Right lung (tissue), 5 donors: ENCODE results near the gene NFKB2. TPM values are rescaled to one million over a fixed set of nuclear protein-coding genes. Genes with fewer than 3 reads are reported as not detected.

Experiments used
- DNase-seq, 2 donors: peaks; one replicate each; pipeline ENCODE4 v3.0.0-alpha.2; 2013
- polyA plus RNA-seq, 5 donors: library from polyadenylated mRNA; unstranded; fragments of 120-200 nt; gene quantifications; one replicate each; pipeline versions ENCODE4 v1.2.1 to v1.2.3, GENCODE V29; 2013; ENCODE audit warnings: inconsistent platforms in 1 of 5, low replicate concordance in 1 of 5; ENCODE audit not compliant: insufficient read length in 5 of 5, insufficient read depth in 1 of 5

NFKB2 gene
- polyA plus RNA-seq, 5 donors = 17.1 to 25.7 (median 24.6) TPM

DNA sequence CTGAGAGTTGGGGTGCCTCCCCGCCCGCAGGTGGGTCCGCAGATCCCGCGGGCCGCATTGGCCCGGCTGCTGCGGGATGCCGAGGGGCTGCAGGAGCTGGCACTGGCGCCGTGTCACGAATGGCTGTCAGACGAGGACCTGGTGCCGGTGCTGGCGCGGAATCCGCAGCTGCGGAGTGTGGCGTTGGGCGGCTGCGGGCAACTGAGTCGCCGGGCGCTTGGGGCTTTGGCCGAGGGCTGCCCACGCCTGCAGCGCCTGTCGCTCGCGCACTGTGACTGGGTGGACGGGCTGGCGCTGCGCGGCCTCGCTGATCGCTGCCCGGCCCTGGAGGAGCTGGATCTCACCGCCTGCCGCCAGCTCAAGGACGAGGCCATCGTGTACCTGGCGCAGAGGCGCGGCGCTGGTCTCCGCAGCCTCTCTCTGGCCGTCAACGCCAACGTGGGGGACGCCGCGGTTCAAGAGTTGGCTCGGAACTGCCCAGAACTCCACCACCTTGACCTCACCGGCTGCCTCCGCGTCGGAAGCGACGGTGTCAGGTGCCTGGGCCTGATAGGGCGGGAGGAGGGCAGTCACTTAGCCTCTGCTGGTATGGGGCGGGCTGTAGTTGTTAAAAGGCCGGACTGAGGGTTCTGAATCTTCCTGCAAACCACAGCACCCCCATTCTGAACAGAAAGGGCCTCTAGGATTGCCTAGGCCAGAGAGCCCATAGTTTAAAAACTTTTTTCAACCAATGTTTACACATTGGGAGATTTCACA lies 26.4 kb downstream of the NFKB2 start:
- no peak for DNase-seq

DNA sequence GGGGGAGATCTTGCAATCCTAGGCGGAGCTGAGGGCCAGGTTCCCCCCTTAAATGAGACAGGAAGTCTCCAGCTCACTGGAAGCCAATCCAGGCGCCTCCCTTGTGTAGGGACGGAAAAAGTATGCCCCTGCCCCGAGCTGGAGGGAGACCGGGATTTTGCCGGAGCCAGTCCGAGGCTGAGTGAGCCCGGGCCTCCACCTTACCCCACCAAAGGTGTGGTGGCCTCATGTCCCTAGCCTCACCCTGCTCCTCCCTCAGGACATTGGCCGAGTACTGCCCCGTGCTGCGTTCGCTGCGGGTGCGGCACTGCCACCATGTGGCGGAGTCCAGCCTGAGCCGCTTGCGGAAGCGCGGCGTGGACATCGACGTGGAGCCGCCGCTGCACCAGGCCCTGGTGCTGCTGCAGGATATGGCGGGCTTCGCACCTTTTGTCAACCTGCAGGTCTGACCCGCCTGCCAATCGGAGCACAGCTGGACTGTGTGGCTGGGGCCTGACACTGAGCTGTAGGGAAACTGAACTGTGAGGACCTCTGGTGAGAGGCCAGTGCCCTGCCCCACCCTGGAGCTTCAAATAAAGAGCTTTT lies 27.1 kb downstream of the NFKB2 start:
- no peak for DNase-seq

DNA sequence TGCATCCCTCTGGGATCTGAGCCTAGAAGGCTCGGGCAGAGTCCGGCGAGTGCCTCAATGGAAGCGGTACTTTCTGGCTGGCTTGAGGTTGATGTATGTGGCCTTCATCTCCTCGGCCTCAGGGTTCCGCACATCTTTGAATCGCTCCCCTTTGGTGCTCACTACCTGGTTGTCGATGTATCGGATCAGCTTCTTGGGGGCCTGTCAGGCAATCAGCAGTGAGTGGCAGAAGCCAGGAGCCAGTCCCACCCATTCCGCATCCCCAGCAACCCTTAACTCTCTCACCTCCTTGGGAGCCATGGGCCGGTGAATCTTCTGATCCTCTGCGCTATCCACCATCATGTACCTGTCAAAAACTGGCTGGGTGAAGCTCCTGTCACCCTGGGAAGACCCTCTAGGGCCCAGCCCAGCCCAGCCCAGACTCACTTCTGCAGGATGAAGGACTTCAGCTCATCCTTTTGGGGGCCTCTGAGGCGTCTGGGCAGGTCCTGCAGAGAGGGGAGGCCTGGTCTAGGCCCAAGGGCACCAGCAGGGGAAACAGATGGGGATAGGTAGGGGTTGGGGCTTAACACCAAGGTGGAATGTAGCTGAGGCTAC lies 28.0 kb downstream of the NFKB2 start:
- DNase-seq = no peak

DNA sequence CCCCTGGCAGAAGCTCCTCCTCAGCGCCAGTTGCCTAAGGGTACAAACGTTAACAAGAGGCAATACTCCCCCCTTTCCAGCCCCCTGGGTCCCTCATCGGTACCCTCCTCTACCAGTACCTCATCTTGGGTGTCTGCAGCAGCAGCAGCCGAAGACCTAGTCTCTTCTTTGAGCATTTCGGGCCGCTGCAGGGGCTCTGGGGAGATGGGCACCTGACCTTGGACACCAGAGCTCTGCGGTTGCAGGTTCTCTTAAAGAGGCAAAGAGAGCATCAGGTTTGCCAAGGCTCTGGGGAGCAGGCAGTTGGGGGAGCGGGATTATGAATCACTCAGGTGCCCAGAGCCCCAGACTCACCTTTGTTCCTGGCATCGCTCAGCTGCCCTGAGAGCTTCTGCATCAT lies 28.6 kb downstream of the NFKB2 start:
- no peak for DNase-seq

DNA sequence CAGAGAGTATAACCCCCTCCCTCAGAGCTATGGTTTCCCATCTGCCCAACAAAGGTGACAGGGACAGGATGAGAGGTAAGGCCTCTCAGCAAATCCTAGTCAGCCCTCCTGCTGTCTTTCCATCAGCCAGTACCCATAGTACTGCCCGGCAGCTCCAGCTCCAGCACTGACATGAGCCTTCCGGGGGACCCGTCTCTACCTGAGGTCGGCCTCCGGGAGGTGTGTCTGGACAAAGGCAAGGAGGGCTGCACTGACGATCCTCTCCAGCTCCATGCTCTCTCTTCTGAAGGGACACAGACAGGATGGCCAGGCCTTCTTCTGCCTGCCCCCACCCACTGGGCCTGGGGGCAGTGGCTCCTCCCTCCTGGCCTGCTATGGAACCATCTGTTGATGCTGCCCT lies 29.4 kb downstream of the NFKB2 start:
- no peak for DNase-seq

DNA sequence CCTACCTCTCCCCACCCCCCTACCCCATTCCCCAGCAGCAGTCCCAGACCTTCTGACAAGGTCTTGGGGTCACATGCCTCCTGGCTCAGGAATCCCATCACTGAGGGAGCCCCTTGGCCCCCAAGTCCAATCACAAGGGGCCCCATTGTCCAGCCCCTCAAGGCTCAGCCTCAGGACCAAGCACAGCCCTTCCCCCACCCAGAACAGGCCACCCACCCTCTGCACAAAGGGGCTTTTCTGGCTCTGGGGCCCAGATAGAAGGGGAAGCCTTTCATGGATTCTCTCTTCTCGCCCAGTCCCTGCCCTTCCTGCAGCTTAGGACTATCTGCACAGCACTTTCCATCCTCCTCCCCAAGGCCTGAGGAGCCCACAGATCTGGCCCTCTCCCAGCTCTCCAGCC lies 29.9 kb downstream of the NFKB2 start:
- no peak for DNase-seq

DNA sequence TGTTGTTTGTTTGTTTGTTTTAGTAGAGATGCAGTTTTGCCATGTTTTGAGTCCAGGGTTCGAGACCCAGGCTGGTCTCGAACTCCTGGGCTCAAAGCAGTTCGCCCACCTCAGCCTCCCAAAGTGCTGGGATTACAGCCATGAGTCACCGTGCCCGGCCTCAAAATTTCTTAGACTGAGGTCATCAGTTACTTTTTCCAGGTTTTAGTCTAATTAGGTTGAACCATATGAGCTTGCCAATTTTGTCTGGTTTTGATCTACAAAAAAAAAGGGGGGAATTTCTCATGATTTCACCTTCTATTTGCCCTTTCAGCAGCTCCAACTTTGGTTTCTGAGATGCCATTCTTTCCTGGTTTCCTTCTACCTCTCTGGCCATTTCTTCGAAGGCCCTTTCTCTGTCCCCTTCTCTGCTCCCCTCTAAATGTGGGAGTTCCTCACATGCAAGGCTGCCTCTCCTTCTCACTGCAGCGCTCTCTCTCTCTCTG lies 31.3 kb downstream of the NFKB2 start:
- no peak for DNase-seq

DNA sequence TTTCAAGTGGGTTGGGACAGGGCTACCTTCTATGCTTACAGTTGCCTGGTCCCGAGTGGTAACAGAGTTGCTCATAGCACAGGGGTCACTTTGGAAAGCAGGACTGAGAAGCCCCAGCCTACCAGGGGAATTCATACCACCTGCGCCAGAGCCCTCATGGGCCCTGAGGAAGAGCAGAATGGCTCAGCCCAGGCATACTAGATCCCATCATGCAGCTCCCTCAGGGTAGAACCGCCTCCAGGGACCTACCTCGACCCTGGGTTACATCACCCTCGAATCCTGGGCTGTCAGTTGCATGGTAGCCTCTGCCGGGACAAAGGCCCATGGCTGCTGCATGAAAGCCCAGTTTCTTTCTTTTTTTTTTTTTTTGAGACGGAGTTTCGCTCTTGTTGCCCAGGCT lies 34.0 kb downstream of the NFKB2 start:
- no peak for DNase-seq

DNA sequence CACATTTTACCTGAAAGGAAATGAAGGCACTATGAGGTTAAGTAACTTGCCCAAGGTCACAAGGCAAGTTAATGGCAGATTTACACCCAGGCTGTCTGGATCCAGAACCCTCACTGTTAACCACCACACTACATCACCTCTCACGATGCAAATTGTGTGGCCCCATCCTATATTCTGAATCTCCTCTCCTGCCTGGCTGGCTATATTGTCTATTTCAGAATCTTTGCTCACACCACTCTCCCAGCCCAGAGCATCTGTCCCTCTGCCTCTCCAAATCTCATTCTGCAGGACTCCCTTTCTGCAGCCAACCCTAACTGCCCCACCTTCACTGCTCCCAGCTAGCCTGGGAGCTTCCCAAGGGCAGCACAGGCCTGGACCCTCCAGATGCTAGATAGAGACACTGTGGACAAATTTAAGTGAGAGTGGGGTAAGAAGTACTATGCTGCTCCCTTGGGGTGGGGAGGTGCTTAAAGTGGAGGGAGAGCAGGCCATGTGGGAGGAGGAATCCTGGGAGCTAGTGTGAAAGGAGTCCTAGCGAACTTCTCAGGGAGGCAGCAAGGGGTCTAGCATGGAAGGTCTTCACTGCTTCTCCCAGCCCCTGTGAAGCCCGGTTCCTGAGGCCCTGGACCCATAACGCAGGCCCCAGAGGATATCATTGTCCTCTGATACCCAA lies 36.1 kb downstream of the NFKB2 start:
- no peak for DNase-seq

DNA sequence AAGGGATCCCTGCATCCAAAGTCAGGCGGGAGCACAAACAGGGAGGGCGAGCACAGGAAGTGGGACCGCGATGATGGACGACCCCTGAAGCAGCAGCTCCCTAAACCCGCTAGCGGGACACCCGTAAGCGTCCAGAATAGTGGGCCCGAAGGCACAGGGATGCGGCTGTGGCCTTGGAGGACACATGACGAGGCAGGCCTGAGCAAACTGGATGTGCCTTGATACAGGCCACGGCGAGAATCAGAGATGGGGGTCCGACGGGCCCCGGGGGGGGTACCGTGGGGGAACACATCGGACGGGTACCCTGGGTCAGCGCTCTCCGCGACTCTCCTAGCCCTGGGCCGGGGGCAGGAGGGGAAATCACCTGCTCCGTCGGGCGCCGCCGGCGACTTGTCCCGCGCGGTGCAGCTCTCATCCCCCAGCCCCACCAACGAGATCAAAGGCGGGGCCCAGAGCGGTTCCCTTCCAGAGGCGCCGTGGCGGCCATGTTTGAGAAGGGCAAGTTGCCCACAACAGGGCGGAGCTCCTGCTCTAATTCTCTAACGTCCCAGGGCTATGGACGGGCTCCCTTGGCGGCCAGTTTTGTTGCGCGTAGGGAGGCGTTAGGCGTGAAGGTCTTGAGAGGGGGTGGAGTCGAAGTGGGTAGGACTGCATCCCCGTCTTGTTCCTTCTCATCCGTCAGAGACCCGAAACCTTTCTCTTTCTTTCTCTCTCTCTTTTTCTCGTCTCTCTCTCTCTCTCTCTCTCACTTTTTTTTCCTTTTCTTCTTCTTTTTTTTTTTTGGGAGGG lies 36.9 kb downstream of the NFKB2 start, which contains the start of gene CUEDC2:
Gene CUEDC2 (minus strand): TSS at position 413 of the 789 bp plus-strand sequence. CDS start 7,386 bp downstream, outside the sequence.
- DNase-seq = peak; percentile 97 to 98

DNA sequence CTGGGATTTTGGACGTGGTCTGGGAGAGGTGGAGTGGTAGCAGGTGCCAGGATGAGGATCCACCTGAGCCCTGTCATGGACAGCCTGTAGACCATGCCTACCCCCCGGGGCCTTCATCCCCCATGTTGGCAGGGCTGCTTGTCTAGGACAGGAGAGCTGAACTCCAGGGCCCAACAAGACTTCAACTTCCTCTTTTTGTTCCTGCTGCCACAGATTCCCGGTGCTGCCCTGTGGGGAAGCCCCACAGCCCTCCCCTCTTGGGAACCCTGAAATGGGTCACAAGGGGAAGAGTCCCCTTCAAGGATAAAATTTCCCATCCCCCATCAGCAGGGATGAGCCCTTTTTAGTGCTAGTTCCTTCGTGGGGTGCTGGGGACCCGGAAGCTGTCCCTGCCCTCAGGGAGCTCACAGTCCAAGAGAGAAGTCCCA lies 38.1 kb downstream of the NFKB2 start:
- no peak for DNase-seq

DNA sequence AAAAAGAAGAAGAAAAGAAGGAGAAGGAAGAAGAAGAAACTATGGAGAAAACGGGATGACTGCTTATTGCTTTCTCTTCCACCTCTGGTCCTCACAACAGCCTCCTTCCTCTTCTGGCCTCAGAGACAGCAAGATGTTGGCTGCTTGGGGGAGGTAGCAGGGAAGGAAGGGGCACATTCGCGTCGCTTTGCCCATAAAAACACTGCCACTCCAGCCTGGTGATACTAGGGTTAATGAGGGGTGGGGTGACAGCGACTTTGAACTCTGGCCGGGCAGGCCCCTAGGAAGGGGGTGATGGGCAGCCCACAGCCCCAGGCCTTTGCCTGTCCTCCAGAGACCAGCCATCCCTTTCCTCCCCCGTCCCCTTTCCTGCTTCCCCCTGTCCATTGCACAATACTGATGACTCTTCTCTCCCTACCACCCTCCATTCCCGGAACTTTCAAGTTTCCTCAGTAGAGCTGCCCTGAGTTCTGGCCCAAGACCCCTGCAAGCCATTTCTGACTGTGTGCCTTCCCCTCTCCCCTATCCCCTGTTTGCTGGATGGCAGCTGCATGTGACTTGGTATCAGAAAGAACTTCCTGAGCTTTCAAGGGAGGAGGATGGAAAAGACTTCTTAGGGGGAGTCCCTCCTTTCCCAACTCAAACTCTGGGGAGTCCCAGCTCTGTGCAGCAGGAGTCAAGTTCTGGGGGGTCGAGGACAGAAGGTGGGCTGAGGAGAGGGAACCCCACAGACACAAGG lies 39.1 kb downstream of the NFKB2 start:
- no peak for DNase-seq

DNA sequence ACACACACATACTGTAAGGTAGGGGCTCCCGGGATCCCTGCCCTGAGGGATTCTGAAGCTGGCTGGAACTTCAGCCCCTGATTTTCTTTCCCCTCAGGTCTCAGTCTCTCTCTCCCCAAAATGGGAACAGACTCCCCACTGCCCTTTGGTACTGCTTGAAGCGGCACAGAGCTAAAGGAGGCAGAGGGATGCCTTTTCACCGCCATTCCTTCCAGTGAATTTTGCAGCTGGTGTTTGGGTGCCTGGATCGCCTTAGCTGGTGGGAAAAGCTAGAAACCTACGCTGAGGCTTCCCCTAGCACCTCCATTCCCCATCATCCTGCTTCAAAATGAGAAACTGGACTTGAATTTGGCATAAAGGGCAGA lies 39.6 kb downstream of the NFKB2 start:
- no peak for DNase-seq

DNA sequence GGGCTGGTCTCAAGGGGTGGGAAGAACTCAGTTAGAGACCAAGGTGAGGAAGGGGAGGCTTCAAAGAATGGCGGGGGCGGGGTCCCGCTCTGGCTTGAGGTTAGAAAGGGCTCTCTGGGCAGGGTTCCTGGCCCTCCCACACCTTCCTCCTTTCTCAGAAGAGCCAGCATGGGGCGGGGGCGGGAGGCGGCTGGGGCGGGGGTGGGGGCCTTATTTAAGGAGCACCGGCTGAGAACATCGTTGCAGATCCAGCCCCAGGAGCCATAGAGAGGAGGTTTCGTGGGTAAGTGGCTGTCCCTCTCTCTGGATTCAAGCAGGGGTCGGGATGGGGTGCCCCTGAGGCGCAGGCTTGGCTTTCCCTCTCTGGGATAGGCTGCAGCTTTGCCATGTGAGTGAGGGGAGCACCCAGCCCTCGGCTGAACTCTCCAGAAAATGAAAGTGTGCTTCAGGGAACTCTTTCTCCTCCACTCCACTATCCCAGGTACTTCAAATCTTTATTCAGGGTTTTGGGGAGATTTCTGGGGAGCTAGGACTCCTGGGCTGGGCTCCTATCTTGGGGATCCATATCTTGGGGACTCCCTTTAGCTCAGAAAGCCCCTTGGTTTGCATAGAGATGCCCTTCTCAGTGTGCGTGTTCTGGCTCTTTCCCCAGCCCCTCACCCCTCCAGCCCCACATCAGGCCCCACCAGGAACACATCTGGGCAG lies 40.2 kb downstream of the NFKB2 start:
- DNase-seq = no peak

DNA sequence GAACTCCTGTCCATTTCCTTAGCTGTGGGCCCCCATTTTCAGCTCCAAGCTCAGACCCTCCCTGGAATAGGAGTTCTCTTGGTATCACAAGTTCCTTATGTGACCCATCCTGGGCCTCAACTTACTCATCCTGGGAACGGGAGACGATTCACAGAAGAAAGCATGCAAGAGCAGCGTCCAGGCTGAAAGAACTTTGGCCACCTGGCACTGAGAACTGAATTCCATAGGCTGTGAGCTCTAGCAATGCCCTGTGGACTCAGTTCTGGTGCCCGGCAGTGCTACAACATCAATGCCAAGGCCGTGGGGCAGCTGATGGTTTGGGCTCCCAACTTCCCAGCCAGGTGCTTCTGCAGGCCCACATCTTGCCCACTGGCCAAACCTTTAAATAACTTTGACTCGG lies 40.8 kb downstream of the NFKB2 start:
- DNase-seq = no peak

DNA sequence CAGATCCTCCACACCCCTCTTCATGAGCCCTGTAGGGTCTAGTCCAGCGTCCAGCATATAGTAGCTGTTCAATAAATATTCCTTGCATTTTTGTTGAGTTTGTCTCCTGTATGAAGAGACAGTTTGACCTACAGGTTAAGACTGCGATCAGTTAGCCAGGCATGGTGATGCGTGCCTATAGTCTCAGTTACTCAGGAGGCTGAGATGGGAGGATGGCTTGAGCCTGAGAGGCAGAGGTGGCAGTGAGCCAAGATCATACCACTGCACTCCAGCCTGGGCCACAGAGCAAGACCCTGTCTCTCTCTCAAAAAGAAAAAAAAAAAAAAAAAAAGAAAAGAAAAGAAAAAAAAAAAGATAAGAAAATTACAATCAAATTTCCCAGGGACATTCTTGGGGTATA lies 42.0 kb downstream of the NFKB2 start:
- DNase-seq = no peak

DNA sequence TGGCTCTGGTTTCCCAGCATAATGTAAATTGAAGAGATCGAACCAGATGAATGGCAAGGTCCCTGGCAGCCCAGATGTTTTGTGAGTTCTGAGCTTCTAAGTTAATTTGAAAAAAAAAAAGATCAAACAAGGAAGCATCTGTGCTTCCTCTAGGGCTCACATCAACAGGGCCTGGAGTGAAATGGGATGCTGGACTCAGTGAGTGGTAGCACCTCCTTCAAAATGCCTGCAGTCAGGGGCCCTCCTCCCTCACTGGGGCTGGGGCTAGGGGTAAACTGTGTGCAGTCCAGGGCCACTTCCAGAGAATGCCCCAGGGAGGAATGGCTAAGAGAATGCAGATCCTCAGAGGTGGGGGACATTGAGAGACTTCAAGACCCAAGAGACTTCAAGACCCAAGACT lies 42.9 kb downstream of the NFKB2 start:
- DNase-seq = no peak

DNA sequence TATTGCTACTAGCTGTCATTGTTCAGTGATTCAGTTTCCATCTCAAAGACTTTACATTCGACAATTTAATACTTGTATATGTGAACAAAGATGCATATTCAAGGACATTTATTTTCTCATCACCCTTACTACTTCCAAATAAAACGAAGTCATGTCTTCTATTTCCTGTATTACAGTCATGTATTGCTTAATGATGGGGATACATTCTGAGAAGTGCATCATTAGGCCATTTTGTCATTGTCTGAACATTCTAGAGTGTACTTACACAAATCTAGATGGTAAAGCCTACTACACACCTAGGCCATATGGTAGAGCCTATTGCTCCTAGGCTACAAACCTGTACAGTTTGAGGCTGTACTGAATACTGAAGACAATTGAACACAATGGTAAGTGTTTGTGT lies 49.3 kb downstream of the NFKB2 start:
- DNase-seq = no peak

DNA sequence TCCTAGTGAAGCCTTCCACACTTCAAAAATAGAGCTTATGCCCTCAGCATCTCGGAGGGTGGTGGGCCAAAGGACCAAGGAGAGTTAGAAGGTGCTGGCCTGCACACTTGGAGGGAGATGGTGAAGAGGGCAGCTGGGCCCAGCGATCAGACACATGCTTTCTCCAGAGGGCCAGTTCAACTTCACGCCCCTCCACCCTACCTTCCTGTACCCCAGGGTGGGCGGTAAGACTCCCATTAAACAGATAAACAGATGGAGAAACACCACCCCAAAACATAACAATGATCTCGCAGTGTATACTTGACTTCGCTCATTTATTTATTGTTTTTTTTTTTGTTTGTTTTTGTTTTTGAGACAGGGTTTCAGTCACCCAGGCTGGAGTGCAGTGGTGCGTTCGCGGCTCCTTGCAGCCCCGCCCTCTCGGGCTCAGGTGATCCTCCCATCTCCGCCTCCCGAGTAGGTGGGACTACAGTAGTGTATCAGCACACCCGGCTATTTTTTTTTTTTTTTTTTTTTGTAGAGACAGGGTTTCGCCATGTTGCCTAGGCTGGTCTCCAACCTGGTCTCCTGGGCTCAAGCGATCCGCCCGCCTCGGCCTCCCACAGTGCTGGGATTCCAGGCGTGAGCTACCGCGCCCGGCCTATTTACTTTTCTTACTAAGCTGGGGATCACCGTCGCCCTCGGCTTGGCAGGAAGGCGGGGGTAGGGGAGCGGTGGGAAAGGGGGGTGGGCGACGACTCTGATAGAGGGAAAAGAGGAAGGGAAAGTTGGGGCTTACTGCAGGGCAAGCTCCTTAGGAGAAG lies 54.0 kb downstream of the NFKB2 start:
- no peak for DNase-seq

DNA sequence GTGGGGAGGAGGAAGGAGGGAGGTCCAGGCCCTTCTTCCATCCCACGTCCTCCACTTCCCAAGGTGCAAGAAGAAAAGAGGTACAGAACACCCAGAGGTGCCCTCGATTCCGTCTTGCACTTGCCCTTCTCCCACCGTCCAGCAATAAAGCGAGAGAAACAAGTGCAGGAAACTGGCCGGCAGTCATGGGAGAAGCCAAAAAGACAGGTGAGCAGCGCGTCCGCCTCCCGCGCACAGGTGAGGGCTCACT lies 54.5 kb downstream of the NFKB2 start:
- no peak for DNase-seq
